Measurements from ENCODE around the gene PTPRQ.
"Not testable (repeated sequence)": the region's sequence is repeated elsewhere in the genome, so short reads cannot be mapped to it uniquely, and the experiment has no call there.

The PTPRQ gene

GRCh38 chr12:80477521-80478145 lies 33.6 kb downstream of the PTPRQ start:
- DNase-seq: not testable (repeated sequence)

- DNase-seq: no peak
Observed at GRCh38 chr12:80484746-80485145, 40.7 kb downstream of the PTPRQ start.

- no peak for DNase-seq
Observed at GRCh38 chr12:80485222-80485987, 41.4 kb downstream of the PTPRQ start.

GRCh38 chr12:80490329-80490728 lies 46.3 kb downstream of the PTPRQ start:
- no peak for DNase-seq

GRCh38 chr12:80491166-80491565 lies 47.1 kb downstream of the PTPRQ start:
- no peak for DNase-seq

- no peak for DNase-seq
Observed at GRCh38 chr12:80493466-80493865, 49.4 kb downstream of the PTPRQ start.

GRCh38 chr12:80494836-80495235 lies 50.8 kb downstream of the PTPRQ start:
- DNase-seq: no peak

GRCh38 chr12:80498059-80498728 lies 54.2 kb downstream of the PTPRQ start:
- no peak for DNase-seq

- no peak for DNase-seq
Observed at GRCh38 chr12:80504389-80505163, 60.5 kb downstream of the PTPRQ start.

GRCh38 chr12:80509781-80510556 lies 65.9 kb downstream of the PTPRQ start:
- no peak for DNase-seq

- no peak for DNase-seq
Observed at GRCh38 chr12:80512781-80513180, 68.7 kb downstream of the PTPRQ start.

GRCh38 chr12:80513211-80513610 lies 69.2 kb downstream of the PTPRQ start:
- DNase-seq: no peak

- no peak for DNase-seq
Observed at GRCh38 chr12:80517655-80518054, 73.6 kb downstream of the PTPRQ start.

- no peak for DNase-seq
Observed at GRCh38 chr12:80531646-80532045, 87.6 kb downstream of the PTPRQ start.

GRCh38 chr12:80539029-80539428 lies 95.0 kb downstream of the PTPRQ start:
- no peak for DNase-seq

- no peak for DNase-seq
Observed at GRCh38 chr12:80549298-80549697, 105.3 kb downstream of the PTPRQ start.

- no peak for DNase-seq
Observed at GRCh38 chr12:80551897-80552296, 107.9 kb downstream of the PTPRQ start.

GRCh38 chr12:80553316-80553715 lies 109.3 kb downstream of the PTPRQ start:
- DNase-seq: peak; percentile 11

- no peak for DNase-seq
Observed at GRCh38 chr12:80556566-80556965, 112.5 kb downstream of the PTPRQ start.

GRCh38 chr12:80559766-80560165 lies 115.7 kb downstream of the PTPRQ start:
- DNase-seq: no peak

- DNase-seq: no peak
Observed at GRCh38 chr12:80565271-80565670, 121.2 kb downstream of the PTPRQ start.

GRCh38 chr12:80567401-80567800 lies 123.4 kb downstream of the PTPRQ start:
- DNase-seq: no peak
